Kidney (tissue), 14 donors: ENCODE results near the gene KIF21B. TPM values are rescaled to one million over a fixed set of nuclear protein-coding genes. Genes with fewer than 3 reads are reported as not detected.

Source experiments
- DNase-seq, 5 donors: peaks; one replicate each; pipeline ENCODE4 v3.0.0-alpha.2; 2013 to 2020
- FAIRE-seq: peaks from 2 replicates; lab custom pipeline; 2012; peaks lifted over from hg19 to GRCh38; lab: Jason Lieb, UNC
- H3K27ac ChIP-seq, 2 donors: one replicate each; pipeline ENCODE4 v1.7.0; 2013; ENCODE audit warnings: low read depth in 2 of 2, low read length in 2 of 2, inconsistent platforms in 1 of 2
- H3K27me3 ChIP-seq: one replicate; pipeline ENCODE4 v1.7.1; 2013; ENCODE audit warnings: low read length, inconsistent platforms; ENCODE audit not compliant: control insufficient read depth, insufficient read depth
- H3K36me3 ChIP-seq, 3 donors: one replicate each; pipeline versions ENCODE4 v1.7.0 to v1.7.1; 2013; ENCODE audit warnings: low read length in 3 of 3, control low read depth in 1 of 3, inconsistent platforms in 1 of 3; ENCODE audit not compliant: insufficient read depth in 3 of 3, control insufficient read depth in 2 of 3
- H3K4me1 ChIP-seq, 3 donors: one replicate each; pipeline versions ENCODE4 v1.7.0 to v1.7.1; 2013; ENCODE audit warnings: low read length in 3 of 3, inconsistent platforms in 1 of 3, low read depth in 1 of 3; ENCODE audit not compliant: control insufficient read depth in 2 of 3, insufficient read depth in 2 of 3
- H3K4me3 ChIP-seq, 3 donors: one replicate each; pipeline versions ENCODE4 v1.7.0 to v1.8.1; 2013; ENCODE audit warnings: low read length in 3 of 3, control low read depth in 1 of 3, inconsistent platforms in 1 of 3
- H3K9ac ChIP-seq, 3 donors: one replicate each; pipeline versions ENCODE4 v1.7.0 to v1.7.1; 2013; ENCODE audit warnings: low read length in 3 of 3, control low read depth in 1 of 3, inconsistent platforms in 1 of 3
- H3K9me3 ChIP-seq, 3 donors: one replicate each; pipeline versions ENCODE4 v1.7.0 to v1.7.1; 2013; ENCODE audit warnings: low read length in 3 of 3, control low read depth in 1 of 3, inconsistent platforms in 1 of 3; ENCODE audit not compliant: control insufficient read depth in 2 of 3, insufficient read depth in 1 of 3
- CTCF ChIP-seq: IDR thresholded peaks from 3 replicates; pipeline ENCODE4 v1.5.1; 2012; ENCODE audit warnings: mild to moderate bottlenecking, moderate library complexity, borderline replicate concordance; ENCODE audit not compliant: insufficient read depth; ENCODE audit errors: extremely low read depth
- intact Hi-C: fragments of 100-400 bp; cut with DNase I; formaldehyde crosslinking; loops from one replicate; pipeline ENCODE4 v1.11.1; 2022
- polyA plus RNA-seq: library from polyadenylated mRNA; stranded (reverse); fragments of 350-450 nt; fragmentation: Illumina TruSeq; extraction: RNeasy Lipid Tissue Mini Kit (QIAGEN cat#74804); gene quantifications from one replicate; pipeline ENCODE4 v1.2.3, GENCODE V29; 2014; ENCODE audit warnings: low read depth, low replicate concordance; ENCODE audit not compliant: insufficient read depth
- total RNA-seq: library from RNA; stranded (reverse); fragmentation: NEBNext Ultra II Directional; extraction: Animal tissue kit (Norgen Biotek cat#: 25700); gene quantifications from one replicate; pipeline ENCODE4 v1.2.1, GENCODE V29; 2021
- donor health status: control.
- donor health status: control.
- donor health status: control.
- donor health status: control.
- donor health status: control.
- donor health status: DM: yes; HTN: yes; CAD: no.
- donor health status: Normal renal cell carcinoma (clear cell type).

KIF21B gene
- total and polyA plus RNA-seq, 2 donors from 2014 or later = 0.19 to 5.6 TPM

GRCh38 chr1:200969726-200970561 is 53.6 kb downstream of the KIF21B start:
- Histone ChIP-seq H3K27ac (no peak overlapping the region), H3K27me3 (no peaks in the 10 kb centered on the region), H3K9me3 (no peaks in the 10 kb centered on the region), H3K9ac (no peak overlapping the region), H3K4me1 (no peaks in the 10 kb centered on the region), H3K4me3 (no peak overlapping the region), H3K36me3 (no peaks in the 10 kb centered on the region)
- FAIRE-seq = no peak
- no peak for TF ChIP-seq CTCF
- peak in 1 of 5 donors; percentile 50 for DNase-seq
- intact Hi-C loops = loop anchor here (5.0 kb wide), 2 partner anchors 72 to 142 kb away; partner anchors contain the start of gene CACNA1S

- no peak for FAIRE-seq
- H3K9ac ChIP-seq = no peak overlapping the region
- H3K9me3 ChIP-seq = no peaks in the 10 kb centered on the region
- no peak for TF ChIP-seq CTCF
- no peak overlapping the region for H3K4me3 ChIP-seq
- no peak overlapping the region for H3K27ac ChIP-seq
- H3K36me3 ChIP-seq = no peaks in the 10 kb centered on the region
- H3K27me3 ChIP-seq = no peaks in the 10 kb centered on the region
- peak in 1 of 5 donors; percentile 41 for DNase-seq
- H3K4me1 ChIP-seq = no peaks in the 10 kb centered on the region
- intact Hi-C loops = loop anchor here (5.0 kb wide), 1 partner anchor 144 kb away; the partner anchor contains the start of gene CACNA1S
These were observed 54.8 kb downstream of the KIF21B start for GRCh38 chr1:200968469-200969410.

GRCh38 chr1:200967693-200968468 is 55.6 kb downstream of the KIF21B start:
- FAIRE-seq (no peak), DNase-seq (peak in 1 of 5 donors; percentile 36)
- TF ChIP-seq CTCF = no peak

More at GRCh38 chr1:200967693-200968468, 55.6 kb downstream of the KIF21B start:
- Histone ChIP-seq H3K9ac (no peak overlapping the region), H3K36me3 (no peaks in the 10 kb centered on the region), H3K27me3 (no peaks in the 10 kb centered on the region), H3K27ac (no peak overlapping the region), H3K4me3 (no peak overlapping the region), H3K9me3 (no peaks in the 10 kb centered on the region), H3K4me1 (no peaks in the 10 kb centered on the region)
- intact Hi-C loops = loop anchor here (5.0 kb wide), 1 partner anchor 144 kb away; the partner anchor contains the start of gene CACNA1S
